GM18907 (cell line): ENCODE data around the gene TUT1.
"Not testable (repeated sequence)": the region's sequence is repeated elsewhere in the genome, so short reads cannot be mapped to it uniquely, and the experiment has no call there.

Source experiments
- ATAC-seq: cut with Tn5 transposase; IDR thresholded peaks from one replicate; pipeline ENCODE4 v1.9.1; 2021; ENCODE audit warnings: mild to moderate bottlenecking, moderate library complexity; ENCODE audit not compliant: unreplicated experiment

TUT1 gene

GRCh38 chr11:62578541-62578940 is 12.8 kb downstream of the TUT1 start:
- no peak for ATAC-seq

GRCh38 chr11:62577046-62577714 is 14.1 kb downstream of the TUT1 start:
- no peak for ATAC-seq

GRCh38 chr11:62575837-62576236 is 15.5 kb downstream of the TUT1 start:
- ATAC-seq = no peak

GRCh38 chr11:62575156-62575555 is 16.2 kb downstream of the TUT1 start:
- no peak for ATAC-seq

- ATAC-seq = peak; percentile 19
These were observed 16.8 kb downstream of the TUT1 start for GRCh38 chr11:62574363-62575071.

- peak; percentile 83 for ATAC-seq
These were observed 17.5 kb downstream of the TUT1 start, which contains the start of gene EEF1G for GRCh38 chr11:62573592-62574362. EEF1G (minus strand) TSS chr11:62573891; CDS start chr11:62573842, 49 bp downstream.

- ATAC-seq = no peak
These were observed 18.2 kb downstream of the TUT1 start for GRCh38 chr11:62573006-62573591.

GRCh38 chr11:62572431-62572830 is 18.9 kb downstream of the TUT1 start:
- no peak for ATAC-seq

- ATAC-seq = not testable (repeated sequence)
These were observed 19.8 kb downstream of the TUT1 start for GRCh38 chr11:62571493-62571892.

GRCh38 chr11:62570903-62571302 is 20.4 kb downstream of the TUT1 start:
- ATAC-seq = not testable (repeated sequence)

- ATAC-seq = no peak
These were observed 21.7 kb downstream of the TUT1 start for GRCh38 chr11:62569611-62570010.

- ATAC-seq = no peak
These were observed 24.2 kb downstream of the TUT1 start for GRCh38 chr11:62567018-62567633.

- no peak for ATAC-seq
These were observed 25.1 kb downstream of the TUT1 start for GRCh38 chr11:62566247-62566646.

- no peak for ATAC-seq
These were observed 26.1 kb downstream of the TUT1 start for GRCh38 chr11:62565100-62565802.

GRCh38 chr11:62561677-62562230 is 29.6 kb downstream of the TUT1 start:
- not testable (repeated sequence) for ATAC-seq

GRCh38 chr11:62560566-62561103 is 30.7 kb downstream of the TUT1 start:
- ATAC-seq = no peak

- ATAC-seq = not testable (repeated sequence)
These were observed 31.7 kb downstream of the TUT1 start for GRCh38 chr11:62559626-62560025.

- ATAC-seq = no peak
These were observed 32.1 kb downstream of the TUT1 start for GRCh38 chr11:62559204-62559603.

GRCh38 chr11:62558669-62559068 is 32.7 kb downstream of the TUT1 start:
- ATAC-seq = no peak
